ENCODE data around the gene LTB4R. TPM values are rescaled to one million over a fixed set of nuclear protein-coding genes. Genes with fewer than 3 reads are reported as not detected.

Gene LTB4R
- polyA plus RNA-seq (2012; ENCODE audit: insufficient read length, low read depth), result 9.9 TPM

GRCh38 chr14:24310646-24311604 is at the start of gene LTB4R:
Gene LTB4R (plus strand): TSS chr14:24311502. CDS start chr14:24315652, 4,150 bp downstream.
- TF ChIP-seq TAF1 (IDR thresholded peaks at IDR 0.05; ENCODE audit: borderline replicate concordance, insufficient read depth, low read length) (no peak), POLR2AphosphoS5 (IDR thresholded peaks at IDR 0.05; ENCODE audit: low read depth, low read length) (no peak), FOXP2 (optimal IDR thresholded peaks at IDR 0.05; ENCODE audit: borderline replicate concordance, extremely low read depth, extremely low read length, insufficient read depth) (no peak), SIN3A (IDR thresholded peaks at IDR 0.05; ENCODE audit: borderline replicate concordance, insufficient read depth, low read length) (no peak)
- TF ChIP-seq, protein P1, sequence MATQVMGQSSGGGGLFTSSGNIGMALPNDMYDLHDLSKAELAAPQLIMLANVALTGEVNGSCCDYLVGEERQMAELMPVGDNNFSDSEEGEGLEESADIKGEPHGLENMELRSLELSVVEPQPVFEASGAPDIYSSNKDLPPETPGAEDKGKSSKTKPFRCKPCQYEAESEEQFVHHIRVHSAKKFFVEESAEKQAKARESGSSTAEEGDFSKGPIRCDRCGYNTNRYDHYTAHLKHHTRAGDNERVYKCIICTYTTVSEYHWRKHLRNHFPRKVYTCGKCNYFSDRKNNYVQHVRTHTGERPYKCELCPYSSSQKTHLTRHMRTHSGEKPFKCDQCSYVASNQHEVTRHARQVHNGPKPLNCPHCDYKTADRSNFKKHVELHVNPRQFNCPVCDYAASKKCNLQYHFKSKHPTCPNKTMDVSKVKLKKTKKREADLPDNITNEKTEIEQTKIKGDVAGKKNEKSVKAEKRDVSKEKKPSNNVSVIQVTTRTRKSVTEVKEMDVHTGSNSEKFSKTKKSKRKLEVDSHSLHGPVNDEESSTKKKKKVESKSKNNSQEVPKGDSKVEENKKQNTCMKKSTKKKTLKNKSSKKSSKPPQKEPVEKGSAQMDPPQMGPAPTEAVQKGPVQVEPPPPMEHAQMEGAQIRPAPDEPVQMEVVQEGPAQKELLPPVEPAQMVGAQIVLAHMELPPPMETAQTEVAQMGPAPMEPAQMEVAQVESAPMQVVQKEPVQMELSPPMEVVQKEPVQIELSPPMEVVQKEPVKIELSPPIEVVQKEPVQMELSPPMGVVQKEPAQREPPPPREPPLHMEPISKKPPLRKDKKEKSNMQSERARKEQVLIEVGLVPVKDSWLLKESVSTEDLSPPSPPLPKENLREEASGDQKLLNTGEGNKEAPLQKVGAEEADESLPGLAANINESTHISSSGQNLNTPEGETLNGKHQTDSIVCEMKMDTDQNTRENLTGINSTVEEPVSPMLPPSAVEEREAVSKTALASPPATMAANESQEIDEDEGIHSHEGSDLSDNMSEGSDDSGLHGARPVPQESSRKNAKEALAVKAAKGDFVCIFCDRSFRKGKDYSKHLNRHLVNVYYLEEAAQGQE (IDR thresholded peaks at IDR 0.05; ENCODE audit: insufficient read depth in 1 of 2, low read depth in 2 of 2, low read length in 2 of 2), result no peak

- TF ChIP-seq, protein P1 (IDR thresholded peaks at IDR 0.05; ENCODE audit: insufficient read depth in 1 of 2, low read depth in 2 of 2, low read length in 2 of 2), result no peak
- TF ChIP-seq SIN3A (IDR thresholded peaks at IDR 0.05; ENCODE audit: borderline replicate concordance, insufficient read depth, low read length) (no peak), POLR2AphosphoS5 (IDR thresholded peaks at IDR 0.05; ENCODE audit: low read depth, low read length) (no peak), FOXP2 (optimal IDR thresholded peaks at IDR 0.05; ENCODE audit: borderline replicate concordance, extremely low read depth, extremely low read length, insufficient read depth) (no peak), TAF1 (IDR thresholded peaks at IDR 0.05; ENCODE audit: borderline replicate concordance, insufficient read depth, low read length) (no peak)
Measured at GRCh38 chr14:24261969-24262327, 49.4 kb upstream of the LTB4R start.

DNA sequence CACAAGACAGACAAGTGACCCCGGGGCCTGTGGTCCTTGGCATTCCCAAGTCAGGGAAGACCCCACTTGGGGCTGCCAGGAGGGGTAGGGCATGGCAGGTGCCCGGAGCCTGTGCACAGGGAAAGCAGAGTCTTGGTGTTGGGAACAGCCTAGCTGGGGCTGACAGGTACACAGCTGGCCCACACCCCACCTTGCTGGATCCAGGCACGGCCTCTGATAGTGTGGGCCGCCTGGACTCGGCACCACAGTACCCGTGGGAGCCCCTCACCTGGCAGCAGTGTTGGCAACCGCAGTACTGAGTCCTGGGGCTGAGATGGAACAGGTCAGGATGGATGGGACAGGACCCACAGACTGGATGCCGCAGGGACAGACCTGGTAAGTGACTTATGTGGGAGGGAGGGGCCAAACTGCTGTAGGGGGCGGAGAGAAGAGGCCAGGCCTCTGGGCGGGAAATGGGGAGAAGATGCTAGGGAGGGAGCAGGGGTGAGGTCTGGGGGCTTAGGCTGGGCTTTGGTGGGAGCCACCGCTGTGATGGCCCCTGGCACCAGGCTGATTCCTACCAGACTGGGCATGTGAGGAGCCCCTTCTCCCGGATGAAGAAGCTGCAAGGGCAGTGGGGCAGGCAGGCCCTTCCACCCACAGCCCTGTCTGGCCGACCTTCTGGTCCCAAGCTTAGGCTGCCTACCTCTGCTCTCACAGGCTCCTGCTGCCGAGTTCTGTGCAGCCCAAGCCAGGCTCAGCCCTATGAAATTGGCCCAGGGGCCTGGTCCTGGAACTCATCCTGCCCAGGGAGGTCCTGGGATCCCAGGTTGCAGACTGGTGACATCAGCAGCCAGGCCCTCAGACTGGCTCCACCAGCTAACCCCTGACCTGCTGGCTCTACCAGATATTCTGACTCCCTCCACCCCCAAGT is 48.2 kb upstream of the LTB4R start, which contains the start of gene TGM1:
Gene TGM1 (minus strand): TSS at position 357 of the 913 bp plus-strand sequence. CDS start 825 bp downstream, outside the sequence.
- TF ChIP-seq, protein P1 (IDR thresholded peaks at IDR 0.05; ENCODE audit: insufficient read depth in 1 of 2, low read depth in 2 of 2, low read length in 2 of 2), result no peak
- TF ChIP-seq TAF1 (IDR thresholded peaks at IDR 0.05; ENCODE audit: borderline replicate concordance, insufficient read depth, low read length) (no peak), SIN3A (IDR thresholded peaks at IDR 0.05; ENCODE audit: borderline replicate concordance, insufficient read depth, low read length) (no peak), FOXP2 (optimal IDR thresholded peaks at IDR 0.05; ENCODE audit: borderline replicate concordance, extremely low read depth, extremely low read length, insufficient read depth) (no peak), POLR2AphosphoS5 (IDR thresholded peaks at IDR 0.05; ENCODE audit: low read depth, low read length) (no peak)

GRCh38 chr14:24263848-24264247 is 47.5 kb upstream of the LTB4R start:
- TF ChIP-seq SIN3A (IDR thresholded peaks at IDR 0.05; ENCODE audit: borderline replicate concordance, insufficient read depth, low read length) (no peak), TAF1 (IDR thresholded peaks at IDR 0.05; ENCODE audit: borderline replicate concordance, insufficient read depth, low read length) (no peak), POLR2AphosphoS5 (IDR thresholded peaks at IDR 0.05; ENCODE audit: low read depth, low read length) (no peak), FOXP2 (optimal IDR thresholded peaks at IDR 0.05; ENCODE audit: borderline replicate concordance, extremely low read depth, extremely low read length, insufficient read depth) (no peak)
- TF ChIP-seq, protein P1 (IDR thresholded peaks at IDR 0.05; ENCODE audit: insufficient read depth in 1 of 2, low read depth in 2 of 2, low read length in 2 of 2), result no peak

All from PFSK-1 (cell line).